H1 (cell line): ENCODE data around the gene DNASE1. TPM values are rescaled to one million over a fixed set of nuclear protein-coding genes. Genes with fewer than 3 reads are reported as not detected.

Experiments used
- ASH2L ChIP-seq: fragments of 200-600, 300-600 bp; sonication (generic); IDR thresholded peaks from one replicate; pipeline ENCODE4 v1.7.1; 2017; ENCODE audit warnings: low read length
- ATF2 ChIP-seq: IDR thresholded peaks from 2 replicates; pipeline ENCODE4 v1.6.1; 2012; ENCODE audit warnings: low read length, inconsistent platforms
- BACH1 ChIP-seq: IDR thresholded peaks from 2 replicates; pipeline ENCODE4 v1.6.1; 2012; ENCODE audit warnings: low read length, improper control_type of control experiment
- CHD1 ChIP-seq: IDR thresholded peaks from 2 replicates; pipeline ENCODE4 v1.6.1; 2012; ENCODE audit warnings: low read depth, low read length, improper control_type of control experiment
- EP300 ChIP-seq, 2 experiments: IDR thresholded peaks; 1 replicate in 1 of 2; 2 replicates in 1 of 2; pipeline ENCODE4 v1.6.1; 2011 to 2012; ENCODE audit warnings: low read depth in 2 of 2, low read length in 2 of 2, mild to moderate bottlenecking in 2 of 2, borderline replicate concordance in 1 of 2, inconsistent platforms in 1 of 2, moderate library complexity in 1 of 2
- FOSL1 ChIP-seq: IDR thresholded peaks from 2 replicates; pipeline ENCODE4 v1.6.1; 2011; ENCODE audit warnings: mild to moderate bottlenecking, low read depth, low read length, moderate library complexity; ENCODE audit not compliant: insufficient read depth
- HDAC6 ChIP-seq: IDR thresholded peaks from one replicate; pipeline ENCODE4 v1.7.1; 2012; ENCODE audit warnings: low read depth, mild to moderate bottlenecking, inconsistent platforms, low read length, moderate library complexity
- JUN ChIP-seq: IDR thresholded peaks from 2 replicates; pipeline ENCODE4 v1.6.1; 2011; ENCODE audit warnings: low read depth, mild to moderate bottlenecking, improper control_type of control experiment, low read length
- KDM1A ChIP-seq: fragments of 200-600, 300-600 bp; sonication (generic); IDR thresholded peaks from 2 replicates; pipeline ENCODE4 v1.7.1; 2016; ENCODE audit warnings: mild to moderate bottlenecking, low read length, borderline replicate concordance
- PHF8 ChIP-seq: fragments of 200-600 bp; sonication (generic); conservative IDR thresholded peaks from 2 replicates; pipeline ENCODE4 v1.7.1; 2012; ENCODE audit warnings: low read depth, mild to moderate bottlenecking, inconsistent platforms, low read length, moderate library complexity
- RAD21 ChIP-seq, 2 experiments: IDR thresholded peaks in 1 of 2; conservative IDR thresholded peaks in 1 of 2; 2 replicates each; pipeline ENCODE4 v1.6.1; 2011; ENCODE audit warnings: low read depth in 2 of 2, low read length in 2 of 2, improper control_type of control experiment in 1 of 2, inconsistent platforms in 1 of 2, mild to moderate bottlenecking in 1 of 2, moderate library complexity in 1 of 2
- RBBP5 ChIP-seq: IDR thresholded peaks from 2 replicates; pipeline ENCODE4 v1.7.1; 2012; ENCODE audit warnings: low read depth, mild to moderate bottlenecking, inconsistent platforms, low read length, moderate library complexity, borderline replicate concordance
- RXRA ChIP-seq: IDR thresholded peaks from 2 replicates; pipeline ENCODE4 v1.6.1; 2011; ENCODE audit warnings: low read depth, mild to moderate bottlenecking, low read length, moderate library complexity; ENCODE audit not compliant: insufficient read depth
- SIN3A ChIP-seq, 2 experiments: IDR thresholded peaks in 1 of 2; conservative IDR thresholded peaks in 1 of 2; 2 replicates each; pipeline ENCODE4 v1.6.1; 2011 to 2012; ENCODE audit warnings: low read length in 2 of 2, improper control_type of control experiment in 1 of 2, low read depth in 1 of 2, mild to moderate bottlenecking in 1 of 2
- SIRT6 ChIP-seq: IDR thresholded peaks from one replicate; pipeline ENCODE4 v1.7.1; 2012; ENCODE audit warnings: low read length, inconsistent platforms
- SP2 ChIP-seq: IDR thresholded peaks from 2 replicates; pipeline ENCODE4 v1.6.1; 2012; ENCODE audit warnings: mild to moderate bottlenecking, low read length, inconsistent platforms
- SUZ12 ChIP-seq: fragments of 200-600 bp; sonication (generic); IDR thresholded peaks from 2 replicates; pipeline ENCODE4 v1.6.1; 2012; ENCODE audit warnings: mild to moderate bottlenecking, inconsistent platforms, low read length, moderate library complexity, mixed read lengths
- TAF1 ChIP-seq: IDR thresholded peaks from 2 replicates; pipeline ENCODE4 v1.6.1; 2011; ENCODE audit warnings: mild to moderate bottlenecking, low read depth, low read length
- YY1 ChIP-seq: IDR thresholded peaks from 2 replicates; pipeline ENCODE4 v1.6.1; 2011; ENCODE audit warnings: low read depth, mild to moderate bottlenecking, low read length
- ZNF274 ChIP-seq: IDR thresholded peaks from 2 replicates; pipeline ENCODE4 v1.7.0; 2012; ENCODE audit warnings: low read length, borderline replicate concordance; ENCODE audit errors: extremely low read depth
- polyA plus RNA-seq, 7 experiments: library from polyadenylated mRNA; depleted of rRNA in 3 of 7; stranded (reverse) in 5 of 7; unstranded in 2 of 7; fragments of >200 nt in 5 of 7; fragments of 200-250 nt in 2 of 7; gene quantifications; 1 replicate in 5 of 7; 2 replicates in 1 of 7; 4 replicates in 1 of 7; pipeline versions ENCODE4 v1.2.1 to v1.2.3, GENCODE V29; 2011 to 2013; ENCODE audit warnings: missing spikeins in 2 of 7, mixed read lengths in 2 of 7
- total RNA-seq: library from RNA; stranded (reverse); fragmentation: NEBNext Ultra II Directional; extraction: Animal tissue kit (Norgen Biotek cat#: 25700); gene quantifications from 2 replicates; pipeline ENCODE4 v1.2.1, GENCODE V29; 2021

Gene DNASE1
- total and polyA plus RNA-seq, 2 of the 8 experiments (the other 6 are each of a cell fraction or from before 2014, with no cell fraction given) = 11.5 to 16.7 TPM

GRCh38 chr16:3611146-3611975 is 43.1 kb upstream of the DNASE1 start, which contains the start of gene SLX4 (continued):
- TF ChIP-seq EP300 (IDR thresholded peaks at IDR 0.05; ENCODE audit: borderline replicate concordance in 1 of 2, low read depth in 2 of 2, low read length in 2 of 2) (no peak), ASH2L (peak; percentile 74), SIRT6 (no peak), HDAC6 (no peak), RXRA (no peak), RBBP5 (peak; percentile 49; the same call in 1 of the 2 replicates), JUN (no peak), ATF2 (no peak), SIN3A (conservative IDR thresholded peaks at IDR 0.05 in 1 of 2, IDR thresholded peaks at IDR 0.05 in 1 of 2; ENCODE audit: low read depth in 1 of 2, low read length in 2 of 2) (peak in 1 of 2 experiments; percentile 85; a peak in 1 of 4 replicates), SP2 (no peak), ZNF274 (no peak), TAF1 (peak; percentile 52), SUZ12 (no peak), BACH1 (no peak), CHD1 (no peak), RAD21 (IDR thresholded peaks at IDR 0.05 in 1 of 2, conservative IDR thresholded peaks at IDR 0.05 in 1 of 2; ENCODE audit: low read depth in 2 of 2, low read length in 2 of 2) (no peak), YY1 (no peak), FOSL1 (no peak), PHF8 (peak; percentile 70), KDM1A (peak; percentile 82)
